WERI-Rb-1 (cell line): ENCODE data around the gene TAF3.

Source experiments
- DNase-seq: peaks from one replicate; pipeline ENCODE4 v3.0.0-alpha.2; 2020
- H3K27ac ChIP-seq: fragments of 250-450 bp; sonication (Bioruptor Pico); 2 replicates; pipeline ENCODE4 v1.5.1; 2020; ENCODE audit warnings: mild to moderate bottlenecking, moderate library complexity
- H3K27me3 ChIP-seq: fragments of 250-450 bp; sonication (Bioruptor Pico); 2 replicates; pipeline ENCODE4 v1.5.1; 2021; ENCODE audit warnings: mild to moderate bottlenecking, low read depth, moderate library complexity; ENCODE audit not compliant: insufficient read depth, severe bottlenecking
- H3K36me3 ChIP-seq: fragments of 250-450 bp; sonication (Bioruptor Pico); 2 replicates; pipeline ENCODE4 v1.5.1; 2020; ENCODE audit warnings: mild to moderate bottlenecking, moderate library complexity
- H3K4me3 ChIP-seq: 2 replicates; pipeline ENCODE4 v1.5.1; 2011; ENCODE audit warnings: low read depth, mild to moderate bottlenecking, control low read depth, low read length
- H3K9me3 ChIP-seq: fragments of 250-450 bp; sonication (Bioruptor Pico); 2 replicates; pipeline ENCODE4 v1.5.1; 2021; ENCODE audit warnings: mild to moderate bottlenecking, moderate library complexity; ENCODE audit not compliant: severe bottlenecking
- CTCF ChIP-seq: IDR thresholded peaks from 2 replicates; pipeline ENCODE4 v1.5.1; 2011; ENCODE audit warnings: low read depth, mild to moderate bottlenecking, control low read depth, inconsistent platforms, low read length

TAF3 gene

GRCh38 chr10:8066124-8066523 lies 247.8 kb downstream of the TAF3 start:
- Histone ChIP-seq H3K27me3 (peaks cover 22% of the 10 kb centered on the region), H3K36me3 (no peaks in the 10 kb centered on the region), H3K9me3 (no peaks in the 10 kb centered on the region), H3K27ac (no peak overlapping the region), H3K4me3 (no peak overlapping the region)
- TF ChIP-seq CTCF = no peak
- DNase-seq = no peak
